ENCODE results near the gene SSH2.

DNA sequence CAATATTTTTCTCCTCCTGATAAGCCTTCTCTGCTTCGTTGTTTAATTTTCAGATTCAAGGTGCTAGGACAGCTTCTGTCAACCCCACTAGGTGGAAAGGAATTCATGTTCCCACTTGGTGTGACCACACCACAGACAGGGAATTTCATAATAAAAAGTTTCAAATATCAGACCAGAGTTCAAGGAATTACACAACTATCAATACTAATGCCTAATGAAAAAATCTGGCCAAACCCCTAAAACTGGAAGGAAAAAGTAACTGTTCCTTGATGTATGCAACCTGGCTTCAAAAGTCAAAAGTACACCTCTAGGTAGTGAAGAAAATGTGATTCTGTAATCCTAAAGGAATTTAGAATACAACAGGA, 219.5 kb downstream of the SSH2 start:
- TF ChIP-seq, protein P1, sequence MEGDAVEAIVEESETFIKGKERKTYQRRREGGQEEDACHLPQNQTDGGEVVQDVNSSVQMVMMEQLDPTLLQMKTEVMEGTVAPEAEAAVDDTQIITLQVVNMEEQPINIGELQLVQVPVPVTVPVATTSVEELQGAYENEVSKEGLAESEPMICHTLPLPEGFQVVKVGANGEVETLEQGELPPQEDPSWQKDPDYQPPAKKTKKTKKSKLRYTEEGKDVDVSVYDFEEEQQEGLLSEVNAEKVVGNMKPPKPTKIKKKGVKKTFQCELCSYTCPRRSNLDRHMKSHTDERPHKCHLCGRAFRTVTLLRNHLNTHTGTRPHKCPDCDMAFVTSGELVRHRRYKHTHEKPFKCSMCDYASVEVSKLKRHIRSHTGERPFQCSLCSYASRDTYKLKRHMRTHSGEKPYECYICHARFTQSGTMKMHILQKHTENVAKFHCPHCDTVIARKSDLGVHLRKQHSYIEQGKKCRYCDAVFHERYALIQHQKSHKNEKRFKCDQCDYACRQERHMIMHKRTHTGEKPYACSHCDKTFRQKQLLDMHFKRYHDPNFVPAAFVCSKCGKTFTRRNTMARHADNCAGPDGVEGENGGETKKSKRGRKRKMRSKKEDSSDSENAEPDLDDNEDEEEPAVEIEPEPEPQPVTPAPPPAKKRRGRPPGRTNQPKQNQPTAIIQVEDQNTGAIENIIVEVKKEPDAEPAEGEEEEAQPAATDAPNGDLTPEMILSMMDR (conservative IDR thresholded peaks at IDR 0.05; ENCODE audit: low read length), result no peak
- TF ChIP-seq EZH2phosphoT487 (IDR thresholded peaks at IDR 0.05; ENCODE audit: borderline replicate concordance, low read depth, low read length), result no peak

Data from OCI-LY7 (cell line).